Neural cell (in vitro differentiated cells): ENCODE data around the gene F5. TPM values are rescaled to one million over a fixed set of nuclear protein-coding genes. Genes with fewer than 3 reads are reported as not detected.

Experiments used
- H2AFZ ChIP-seq: fragments of 200-600, 300-800 bp; sonication (generic), shearing (Covaris generic); 2 replicates; pipeline ENCODE4 v1.6.0; 2014; ENCODE audit warnings: low read depth, mild to moderate bottlenecking, antibody characterized with exemption, low read length, moderate library complexity
- H3F3A ChIP-seq: fragments of 200-600 bp; shearing (Covaris generic); 2 replicates; pipeline ENCODE4 v1.6.1; 2016; ENCODE audit warnings: mild to moderate bottlenecking, moderate library complexity, mixed read lengths, antibody characterized with exemption, low read length; ENCODE audit not compliant: insufficient read depth, poor library complexity, severe bottlenecking
- H3K27ac ChIP-seq: fragments of 200-600, 300-800 bp; sonication (generic), shearing (Covaris generic); 2 replicates; pipeline ENCODE4 v1.5.1; 2014; ENCODE audit warnings: mild to moderate bottlenecking, low read length, moderate library complexity
- H3K27me3 ChIP-seq: fragments of 300-800, 200-600 bp; sonication (generic), shearing (Covaris generic); 2 replicates; pipeline ENCODE4 v1.6.0; 2014; ENCODE audit warnings: mild to moderate bottlenecking, low read depth, low read length, moderate library complexity; ENCODE audit not compliant: insufficient read depth
- H3K36me3 ChIP-seq: fragments of 300-800, 200-600 bp; sonication (generic), shearing (Covaris generic); 2 replicates; pipeline ENCODE4 v1.5.1; 2014; ENCODE audit warnings: mild to moderate bottlenecking, antibody characterized with exemption, low read length, moderate library complexity; ENCODE audit not compliant: insufficient read depth
- H3K4me2 ChIP-seq: fragments of 300-800, 200-600 bp; sonication (generic), shearing (Covaris generic); 2 replicates; pipeline ENCODE4 v1.6.0; 2014; ENCODE audit warnings: mild to moderate bottlenecking, low read length
- H3K4me3 ChIP-seq: fragments of 300-800, 200-600 bp; sonication (generic), shearing (Covaris generic); 2 replicates; pipeline ENCODE4 v1.5.1; 2014; ENCODE audit warnings: mild to moderate bottlenecking, low read length, moderate library complexity
- H3K79me2 ChIP-seq: fragments of 200-600 bp; shearing (Covaris generic); replicated peaks from 2 replicates; pipeline ENCODE4 v1.6.0; 2014; ENCODE audit warnings: mild to moderate bottlenecking, low read length, moderate library complexity; ENCODE audit not compliant: insufficient read depth
- H3K9ac ChIP-seq: fragments of 300-800, 200-600 bp; sonication (generic), shearing (Covaris generic); 2 replicates; pipeline ENCODE4 v1.6.1; 2016; ENCODE audit warnings: mild to moderate bottlenecking, low read length, mixed read lengths
- H3K9me2 ChIP-seq: fragments of 200-600 bp; shearing (Covaris generic); 2 replicates; pipeline ENCODE4 v1.6.1; 2016; ENCODE audit warnings: mild to moderate bottlenecking, low read length, mixed read lengths; ENCODE audit not compliant: insufficient read depth
- H3K9me3 ChIP-seq: fragments of 200-600, 300-800 bp; sonication (generic), shearing (Covaris generic); 2 replicates; pipeline ENCODE4 v1.6.1; 2016; ENCODE audit warnings: mild to moderate bottlenecking, mixed run types, low read length, moderate library complexity, mixed read lengths
- H4K20me1 ChIP-seq: fragments of 200-600 bp; shearing (Covaris generic); 2 replicates; pipeline ENCODE4 v1.6.1; 2016; ENCODE audit warnings: mild to moderate bottlenecking, mixed run types; ENCODE audit not compliant: insufficient read depth
- CTCF ChIP-seq: fragments of 450-650 bp; IDR thresholded peaks from 2 replicates; pipeline ENCODE4 v1.5.1; 2014; ENCODE audit warnings: antibody characterized with exemption, mild to moderate bottlenecking, moderate library complexity; ENCODE audit not compliant: poor library complexity, severe bottlenecking
- EP300 ChIP-seq: fragments of 450-650 bp; conservative IDR thresholded peaks from 2 replicates; pipeline ENCODE4 v1.6.1; 2014; ENCODE audit warnings: antibody characterized with exemption, mild to moderate bottlenecking, moderate library complexity; ENCODE audit not compliant: poor library complexity, severe bottlenecking
- EZH2 ChIP-seq: fragments of 200-600, 300-800 bp; shearing (Covaris generic), sonication (generic); IDR thresholded peaks from 2 replicates; pipeline ENCODE4 v1.6.1; 2014; ENCODE audit warnings: antibody characterized with exemption, low read length, borderline replicate concordance, mild to moderate bottlenecking; ENCODE audit not compliant: insufficient read depth, poor library complexity, severe bottlenecking
- MXI1 ChIP-seq: fragments of 450-650 bp; conservative IDR thresholded peaks from 2 replicates; pipeline ENCODE4 v1.6.1; 2014; ENCODE audit warnings: antibody characterized with exemption, mild to moderate bottlenecking; ENCODE audit not compliant: poor library complexity, severe bottlenecking
- POLR2AphosphoS5 ChIP-seq: IDR thresholded peaks from 2 replicates; pipeline ENCODE4 v1.6.1; 2012
- RAD21 ChIP-seq: fragments of 450-650 bp; conservative IDR thresholded peaks from 2 replicates; pipeline ENCODE4 v1.6.1; 2014; ENCODE audit warnings: antibody characterized with exemption, mild to moderate bottlenecking, moderate library complexity
- REST ChIP-seq: IDR thresholded peaks from 2 replicates; pipeline ENCODE4 v1.6.1; 2012; ENCODE audit warnings: borderline replicate concordance
- SMC3 ChIP-seq: fragments of 450-650 bp; conservative IDR thresholded peaks from 2 replicates; pipeline ENCODE4 v1.6.1; 2014; ENCODE audit warnings: antibody characterized with exemption, mild to moderate bottlenecking, moderate library complexity; ENCODE audit not compliant: poor library complexity
- TAF1 ChIP-seq: IDR thresholded peaks from 2 replicates; pipeline ENCODE4 v1.6.1; 2012; ENCODE audit warnings: low read depth
- polyA plus RNA-seq: library from polyadenylated mRNA; depleted of rRNA; stranded (reverse); fragments of >200 nt; gene quantifications from 2 replicates; pipeline ENCODE4 v1.2.3, GENCODE V29; 2014

Gene F5
- polyA plus RNA-seq, 1 donor from 2014 or later, result not detected

- Histone ChIP-seq H3K4me2 (no peak overlapping the region), H3K36me3 (no peaks in the 10 kb centered on the region), H4K20me1 (no peaks in the 10 kb centered on the region), H3K9me2 (no peaks in the 10 kb centered on the region), H3K27me3 (no peaks in the 10 kb centered on the region), H3F3A (no peaks in the 10 kb centered on the region), H3K4me3 (no peak overlapping the region), H2AFZ (no peak overlapping the region), H3K27ac (no peak overlapping the region), H3K79me2 (no peaks in the 10 kb centered on the region), H3K9ac (no peak overlapping the region), H3K9me3 (no peaks in the 10 kb centered on the region)
- TF ChIP-seq CTCF (no peak), POLR2AphosphoS5 (no peak), RAD21 (no peak), EP300 (no peak), TAF1 (no peak), REST (no peak), SMC3 (no peak), EZH2 (no peak), MXI1 (no peak)
These were observed 94.4 kb downstream of the F5 start for GRCh38 chr1:169491845-169492281.

- no peak overlapping the region for H3K27ac ChIP-seq
- no peaks in the 10 kb centered on the region for H3K27me3 ChIP-seq
- no peak for TF ChIP-seq SMC3
- no peak for TF ChIP-seq POLR2AphosphoS5
- no peak overlapping the region for H3K9ac ChIP-seq
- H2AFZ ChIP-seq, result no peak overlapping the region
- H3K9me3 ChIP-seq, result no peaks in the 10 kb centered on the region
- peaks cover 14% of the 10 kb centered on the region for H3K79me2 ChIP-seq
- H3K4me3 ChIP-seq, result no peak overlapping the region
- peaks cover 2% of the 10 kb centered on the region for H3F3A ChIP-seq
- H3K9me2 ChIP-seq, result no peaks in the 10 kb centered on the region
- H3K36me3 ChIP-seq, result no peaks in the 10 kb centered on the region
- H3K4me2 ChIP-seq, result no peak overlapping the region
- H4K20me1 ChIP-seq, result no peaks in the 10 kb centered on the region
These were observed 98.1 kb downstream of the F5 start for GRCh38 chr1:169488157-169488556.

- peaks cover 2% of the 10 kb centered on the region for H3F3A ChIP-seq
- H3K4me2 ChIP-seq, result no peak overlapping the region
- no peaks in the 10 kb centered on the region for H3K27me3 ChIP-seq
- H3K4me3 ChIP-seq, result no peak overlapping the region
- H3K9me3 ChIP-seq, result no peaks in the 10 kb centered on the region
- peaks cover 20% of the 10 kb centered on the region for H3K79me2 ChIP-seq
- no peaks in the 10 kb centered on the region for H4K20me1 ChIP-seq
- TF ChIP-seq REST (no peak), POLR2AphosphoS5 (no peak), MXI1 (no peak), TAF1 (no peak), EZH2 (no peak), EP300 (no peak), RAD21 (no peak), SMC3 (no peak), CTCF (no peak)
- H2AFZ ChIP-seq, result no peak overlapping the region
- H3K9me2 ChIP-seq, result no peaks in the 10 kb centered on the region
- no peak overlapping the region for H3K27ac ChIP-seq
- H3K36me3 ChIP-seq, result no peaks in the 10 kb centered on the region
- no peak overlapping the region for H3K9ac ChIP-seq
These were observed 98.7 kb downstream of the F5 start for GRCh38 chr1:169487561-169487960.
